HG02981 (cell line): ENCODE measurements around the gene CIZ1.

ENCODE experiments used
- ATAC-seq: cut with Tn5 transposase; IDR thresholded peaks from one replicate; pipeline ENCODE4 v1.9.1; 2021; ENCODE audit warnings: mild to moderate bottlenecking, moderate library complexity; ENCODE audit not compliant: unreplicated experiment

CIZ1 gene

GRCh38 chr9:128116104-128117083 lies 75.0 kb downstream of the CIZ1 start:
- no peak for ATAC-seq
